ENCODE measurements around the gene THAP4.

The THAP4 gene

GRCh38 chr2:241540771-241541561 lies 96.0 kb downstream of the THAP4 start:
- H3K27me3 Mint-ChIP-seq (ENCODE audit: low read depth) = peaks cover 32% of the 10 kb centered on the region
- no peaks in the 10 kb centered on the region for H3K36me3 Mint-ChIP-seq (ENCODE audit: low read depth)
- H3K4me3 Mint-ChIP-seq = peak overlapping the region; percentile 64
- no peak overlapping the region for H3K27ac Mint-ChIP-seq
- peaks cover 2% of the 10 kb centered on the region for H3K4me1 Mint-ChIP-seq (ENCODE audit: low read depth)
- no peaks in the 10 kb centered on the region for H3K9me3 Mint-ChIP-seq

- Mint-ChIP-seq H3K4me3 (no peak overlapping the region), H3K36me3 (ENCODE audit: low read depth) (no peaks in the 10 kb centered on the region), H3K27ac (no peak overlapping the region), H3K27me3 (ENCODE audit: low read depth) (peaks cover 32% of the 10 kb centered on the region), H3K4me1 (ENCODE audit: low read depth) (peaks cover 2% of the 10 kb centered on the region), H3K9me3 (no peaks in the 10 kb centered on the region)
Measured at GRCh38 chr2:241540401-241540770, 96.6 kb downstream of the THAP4 start.

GRCh38 chr2:241539616-241540374 lies 97.2 kb downstream of the THAP4 start:
- Mint-ChIP-seq H3K4me1 (ENCODE audit: low read depth) (peaks cover 2% of the 10 kb centered on the region), H3K9me3 (no peaks in the 10 kb centered on the region), H3K27ac (no peak overlapping the region), H3K36me3 (ENCODE audit: low read depth) (no peaks in the 10 kb centered on the region), H3K27me3 (ENCODE audit: low read depth) (peaks cover 32% of the 10 kb centered on the region), H3K4me3 (no peak overlapping the region)

- peak overlapping the region; percentile 2 for H3K4me3 Mint-ChIP-seq
- no peaks in the 10 kb centered on the region for H3K9me3 Mint-ChIP-seq
- H3K4me1 Mint-ChIP-seq (ENCODE audit: low read depth) = peaks cover 2% of the 10 kb centered on the region
- peaks cover 32% of the 10 kb centered on the region for H3K27me3 Mint-ChIP-seq (ENCODE audit: low read depth)
- no peak overlapping the region for H3K27ac Mint-ChIP-seq
- no peaks in the 10 kb centered on the region for H3K36me3 Mint-ChIP-seq (ENCODE audit: low read depth)
Measured at GRCh38 chr2:241538838-241539615, 97.9 kb downstream of the THAP4 start.

GRCh38 chr2:241535871-241536655 lies 100.9 kb downstream of the THAP4 start:
- Mint-ChIP-seq H3K27me3 (ENCODE audit: low read depth) (peaks cover 18% of the 10 kb centered on the region), H3K27ac (no peak overlapping the region), H3K4me1 (ENCODE audit: low read depth) (peaks cover 2% of the 10 kb centered on the region), H3K4me3 (no peak overlapping the region), H3K36me3 (ENCODE audit: low read depth) (no peaks in the 10 kb centered on the region), H3K9me3 (no peaks in the 10 kb centered on the region)

- Mint-ChIP-seq H3K27ac (no peak overlapping the region), H3K4me3 (no peak overlapping the region), H3K27me3 (ENCODE audit: low read depth) (peaks cover 10% of the 10 kb centered on the region), H3K36me3 (ENCODE audit: low read depth) (no peaks in the 10 kb centered on the region), H3K9me3 (no peaks in the 10 kb centered on the region), H3K4me1 (ENCODE audit: low read depth) (no peaks in the 10 kb centered on the region)
Measured at GRCh38 chr2:241534701-241535375, 102.1 kb downstream of the THAP4 start.
